Thymus (tissue), 11 donors: Measurements from ENCODE around the gene P2RX7. TPM values are rescaled to one million over a fixed set of nuclear protein-coding genes. Genes with fewer than 3 reads are reported as not detected.
A peak's percentile ranks its signal among the peaks of the same experiment; 100 is the strongest.
"Not testable (repeated sequence)": the region's sequence is repeated elsewhere in the genome, so short reads cannot be mapped to it uniquely, and the experiment has no call there.

Source experiments
- DNase-seq, 9 donors: peaks; one replicate each; pipeline ENCODE4 v3.0.0-alpha.2; 2013; ENCODE audit warnings: low spot score in 9 of 9, low read depth in 6 of 9, missing footprints in 1 of 9
- H3K27ac ChIP-seq, 2 donors: one replicate each; pipeline ENCODE4 v1.5.1; 2013; ENCODE audit warnings: control low read depth in 1 of 2, low read depth in 1 of 2, low read length in 1 of 2, mild to moderate bottlenecking in 1 of 2, moderate library complexity in 1 of 2
- H3K27me3 ChIP-seq, 2 donors: one replicate each; pipeline ENCODE4 v1.5.1; 2013; ENCODE audit warnings: low read length in 1 of 2; ENCODE audit not compliant: control insufficient read depth in 2 of 2, insufficient read depth in 1 of 2
- H3K36me3 ChIP-seq, 2 donors: one replicate each; pipeline ENCODE4 v1.5.1; 2013; ENCODE audit warnings: low read length in 1 of 2, mild to moderate bottlenecking in 1 of 2, moderate library complexity in 1 of 2; ENCODE audit not compliant: control insufficient read depth in 2 of 2, insufficient read depth in 2 of 2
- H3K4me1 ChIP-seq, 2 donors: one replicate each; pipeline ENCODE4 v1.5.1; 2013; ENCODE audit warnings: low read length in 2 of 2; ENCODE audit not compliant: control insufficient read depth in 2 of 2, insufficient read depth in 2 of 2
- H3K4me3 ChIP-seq, 2 donors: one replicate each; pipeline ENCODE4 v1.5.1; 2013; ENCODE audit warnings: low read length in 2 of 2, control low read depth in 1 of 2, mild to moderate bottlenecking in 1 of 2
- H3K9me3 ChIP-seq, 2 donors: one replicate each; pipeline ENCODE4 v1.5.1; 2013; ENCODE audit warnings: low read length in 1 of 2, mild to moderate bottlenecking in 1 of 2; ENCODE audit not compliant: control insufficient read depth in 2 of 2, insufficient read depth in 1 of 2
- WGBS: extraction: QIAGEN DNeasy Blood & Tissue Kit; methylation state at CpG from one replicate; pipeline ENCODE4 v1.1.7; 2013; 5-methylcytosine and 5-hydroxymethylcytosine counted together
- polyA plus RNA-seq: library from polyadenylated mRNA; stranded (reverse); fragments of 200-250 nt; gene quantifications from one replicate; pipeline ENCODE4 v1.2.3, GENCODE V29; 2013
- total RNA-seq: library from RNA; stranded (reverse); fragments of 120-200 nt; gene quantifications from one replicate; pipeline ENCODE4 v1.2.4, GENCODE V29; 2013
- donor health status: healthy.

P2RX7 gene
- total and polyA plus RNA-seq, 2 donors: 1.7 to 2.3 TPM

GRCh38 chr12:121223292-121224285 is 90.9 kb downstream of the P2RX7 start:
- Histone ChIP-seq H3K4me3 (no peak overlapping the region), H3K36me3 (peaks cover 3 to 17% of the 10 kb centered on the region in 2 donors), H3K9me3 (peaks cover 0 to 2% of the 10 kb centered on the region in 2 donors), H3K27ac (peak overlapping the region; percentile 88 to 91), H3K27me3 (no peaks in the 10 kb centered on the region), H3K4me1 (peaks cover 14 to 28% of the 10 kb centered on the region in 2 donors)
- DNase-seq: peak in 2 of 9 donors; percentile 71 to 80
- WGBS: 62% methylated on average over 19 of the region's 19 CpGs

- Histone ChIP-seq H3K36me3 (peaks cover 7 to 19% of the 10 kb centered on the region in 2 donors), H3K27ac (peak overlapping the region; percentile 36 to 91), H3K9me3 (peaks cover 0 to 2% of the 10 kb centered on the region in 2 donors), H3K4me3 (no peak overlapping the region), H3K4me1 (peaks cover 14 to 28% of the 10 kb centered on the region in 2 donors), H3K27me3 (no peaks in the 10 kb centered on the region)
- DNase-seq: peak in 2 of 9 donors; percentile 51 to 74
- WGBS: 26% methylated on average over 8 of the region's 8 CpGs
Measured at GRCh38 chr12:121224591-121224990, 91.9 kb downstream of the P2RX7 start.

DNA sequence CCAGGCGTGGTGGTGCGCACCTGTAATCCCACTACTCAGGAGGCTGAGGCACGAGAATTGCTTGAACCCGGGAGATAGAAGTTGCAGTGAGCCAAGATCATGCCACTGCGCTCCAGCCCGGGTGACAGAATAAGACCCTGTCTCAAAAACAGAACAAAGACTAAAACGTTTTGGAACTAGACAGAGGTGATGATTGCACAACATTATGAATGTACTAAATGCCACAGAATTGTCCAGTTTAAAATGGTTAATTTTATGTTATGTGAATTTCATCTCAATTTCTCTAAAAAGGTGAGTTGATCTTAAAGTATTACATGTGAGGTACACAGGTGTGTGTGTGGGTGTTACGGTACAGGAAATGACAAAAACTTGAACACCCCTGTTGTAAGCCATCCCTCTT is 93.7 kb downstream of the P2RX7 start:
- WGBS: 95% methylated on average over 8 of the region's 8 CpGs
- Histone ChIP-seq H3K36me3 (peaks cover 7 to 16% of the 10 kb centered on the region in 2 donors), H3K9me3 (peaks cover 0 to 2% of the 10 kb centered on the region in 2 donors), H3K4me3 (no peak overlapping the region), H3K4me1 (peaks cover 14 to 28% of the 10 kb centered on the region in 2 donors), H3K27me3 (no peaks in the 10 kb centered on the region), H3K27ac (no peak overlapping the region)
- DNase-seq: no peak

DNA sequence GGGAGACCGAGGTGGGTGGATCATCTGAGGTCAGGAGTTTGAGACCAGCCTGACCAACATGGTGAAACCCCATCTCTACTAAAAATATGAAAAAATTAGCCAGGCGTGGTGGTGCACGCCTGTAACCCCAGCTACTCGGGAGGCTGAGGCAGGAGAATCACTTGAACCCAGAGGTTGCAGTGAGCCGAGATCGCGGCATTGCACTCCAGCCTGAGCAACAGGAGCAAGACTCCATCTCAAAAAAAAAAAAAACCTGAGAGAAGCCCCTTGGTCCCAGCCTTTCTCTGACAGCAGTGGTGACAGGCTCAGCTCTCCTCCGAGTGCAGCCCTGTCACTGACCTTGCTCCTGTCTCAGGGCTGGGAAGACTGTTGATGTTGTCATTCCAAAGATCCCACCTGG is 94.2 kb downstream of the P2RX7 start:
- H3K27ac ChIP-seq, H3K4me3 ChIP-seq, DNase-seq, H3K27me3 ChIP-seq, H3K9me3 ChIP-seq: not testable (repeated sequence)
- WGBS: 98% methylated on average over 8 of the region's 8 CpGs
- Histone ChIP-seq H3K36me3 (peaks cover 7 to 14% of the 10 kb centered on the region in 2 donors), H3K4me1 (peaks cover 14 to 28% of the 10 kb centered on the region in 2 donors)

- no peaks in the 10 kb centered on the region for H3K27me3 ChIP-seq
- DNase-seq: no peak
- peaks cover 14 to 28% of the 10 kb centered on the region in 2 donors for H3K4me1 ChIP-seq
- no peak overlapping the region for H3K4me3 ChIP-seq
- peaks cover 0 to 2% of the 10 kb centered on the region in 2 donors for H3K9me3 ChIP-seq
- no peak overlapping the region for H3K27ac ChIP-seq
- peaks cover 5 to 13% of the 10 kb centered on the region in 2 donors for H3K36me3 ChIP-seq
- 95% methylated on average over 9 of the region's 9 CpGs for WGBS
Measured at GRCh38 chr12:121227294-121227693, 94.6 kb downstream of the P2RX7 start.

DNA sequence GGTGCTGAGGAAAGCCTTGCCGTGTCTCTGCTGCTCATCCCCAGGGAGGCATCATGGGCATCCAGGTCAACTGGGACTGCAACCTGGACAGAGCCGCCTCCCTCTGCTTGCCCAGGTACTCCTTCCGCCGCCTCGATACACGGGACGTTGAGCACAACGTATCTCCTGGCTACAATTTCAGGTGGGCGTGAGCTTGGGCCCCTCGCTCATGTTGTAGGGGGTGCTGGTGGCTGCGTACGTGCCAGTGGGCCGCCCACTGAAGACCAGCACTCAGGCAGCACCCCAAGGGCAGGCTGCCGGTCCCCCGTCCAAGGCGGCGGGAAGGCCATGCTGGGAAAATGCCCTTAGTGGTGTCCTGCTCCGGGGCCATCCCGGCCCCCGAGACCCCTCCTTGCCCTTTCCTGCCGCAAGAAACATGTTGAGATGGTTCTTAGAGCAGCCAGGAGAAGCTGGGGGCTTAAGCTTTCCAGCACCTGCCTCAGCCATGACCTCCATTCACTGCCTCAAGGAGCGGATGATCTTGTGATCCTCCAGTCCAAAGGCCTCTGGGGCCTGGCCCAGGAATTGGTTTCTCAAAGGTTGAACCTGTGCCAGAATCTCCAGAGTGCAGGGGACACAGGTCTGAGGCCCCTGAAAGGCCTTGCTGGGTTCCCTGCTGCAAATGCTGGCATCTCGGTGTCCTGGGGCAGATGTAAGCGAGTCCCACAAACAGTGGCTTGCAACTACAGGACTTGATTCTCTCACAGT is 96.4 kb downstream of the P2RX7 start:
- Histone ChIP-seq H3K27me3 (no peaks in the 10 kb centered on the region), H3K27ac (no peak overlapping the region), H3K4me3 (no peak overlapping the region), H3K9me3 (no peaks in the 10 kb centered on the region), H3K4me1 (peaks cover 4 to 11% of the 10 kb centered on the region in 2 donors), H3K36me3 (peaks cover 20 to 22% of the 10 kb centered on the region in 2 donors)
- no peak for DNase-seq
- 99% methylated on average over 24 of the region's 24 CpGs for WGBS

- WGBS: 62% methylated on average over 19 of the region's 19 CpGs
- H3K9me3 ChIP-seq, H3K4me1 ChIP-seq, H3K4me3 ChIP-seq, H3K27me3 ChIP-seq, H3K27ac ChIP-seq: not testable (repeated sequence)
- peak in 2 of 9 donors; percentile 60 to 67 for DNase-seq
- peaks cover 20 to 24% of the 10 kb centered on the region in 2 donors for H3K36me3 ChIP-seq
Measured at GRCh38 chr12:121229826-121230537, 97.3 kb downstream of the P2RX7 start.

- H3K27me3 ChIP-seq: no peaks in the 10 kb centered on the region
- H3K27ac ChIP-seq: no peak overlapping the region
- WGBS: 98% methylated on average over 12 of the region's 12 CpGs
- no peak overlapping the region for H3K4me3 ChIP-seq
- H3K9me3 ChIP-seq: no peaks in the 10 kb centered on the region
- peaks cover 0 to 3% of the 10 kb centered on the region in 2 donors for H3K4me1 ChIP-seq
- DNase-seq: no peak
- peaks cover 20 to 30% of the 10 kb centered on the region in 2 donors for H3K36me3 ChIP-seq
Measured at GRCh38 chr12:121230538-121230907, 97.8 kb downstream of the P2RX7 start.
